Activated CD8-positive, alpha-beta T cell treated with anti-CD3 and anti-CD28 coated beads for 36 hours (primary cell): ENCODE measurements around the gene PRKN. TPM values are rescaled to one million over a fixed set of nuclear protein-coding genes. Genes with fewer than 3 reads are reported as not detected.

ENCODE experiments used
- ATAC-seq: fragments of 200-7000 bp; cut with Tn5 transposase; one replicate; pipeline ENCODE4 v1.10.0; 2021; ENCODE audit warnings: mild to moderate bottlenecking, moderate library complexity
- CTCF ChIA-PET: fragments of 350-600 bp; sonication (Branson Sonifier 250); formaldehyde crosslinking; loops from one replicate; lab custom pipeline; 2021; ENCODE audit warnings: antibody characterized with exemption; lab: Charles Lee
- POLR2A ChIA-PET: fragments of 350-600 bp; sonication (Branson Sonifier 250); formaldehyde crosslinking; loops from one replicate; lab custom pipeline; 2021; ENCODE audit warnings: antibody characterized with exemption; lab: Charles Lee
- DNase-seq: peaks from one replicate; pipeline ENCODE4 v3.0.0-alpha.2; 2020
- H3K27ac Mint-ChIP-seq: one replicate; pipeline ENCODE4 v1.8.0; 2021; ENCODE audit warnings: mild to moderate bottlenecking, mixed read lengths
- H3K27me3 Mint-ChIP-seq: one replicate; pipeline ENCODE4 v1.8.0; 2021; ENCODE audit warnings: mixed read lengths
- H3K36me3 Mint-ChIP-seq: one replicate; pipeline ENCODE4 v1.8.0; 2021; ENCODE audit warnings: low read depth, mixed read lengths
- H3K4me1 Mint-ChIP-seq: one replicate; pipeline ENCODE4 v1.8.0; 2021; ENCODE audit warnings: low read depth, mixed read lengths
- H3K4me3 Mint-ChIP-seq: one replicate; pipeline ENCODE4 v1.8.0; 2021; ENCODE audit warnings: mild to moderate bottlenecking, moderate library complexity, mixed read lengths
- H3K9me3 Mint-ChIP-seq: one replicate; pipeline ENCODE4 v1.8.0; 2021; ENCODE audit warnings: mixed read lengths
- CTCF ChIP-seq: fragments of 200-600 bp; IDR thresholded peaks from one replicate; pipeline ENCODE4 v1.8.0; 2022; ENCODE audit warnings: antibody characterized with exemption, mild to moderate bottlenecking
- intact Hi-C: fragments of 100-400 bp; cut with micrococcal nuclease; formaldehyde crosslinking; loops from one replicate; pipeline ENCODE4 v1.10.0; 2022
- total RNA-seq, 2 experiments: library from RNA; stranded (reverse); gene quantifications; one replicate each; pipeline ENCODE4 v1.2.3, GENCODE V29; 2021

The PRKN gene
- total RNA-seq, 2 experiments from 2014 or later: 1.2 to 1.4 TPM

GRCh38 chr6:161716176-161716575, 1011.4 kb downstream of the PRKN start:
- H3K27ac Mint-ChIP-seq: no peak overlapping the region
- no peak for DNase-seq
- H3K4me3 Mint-ChIP-seq: no peak overlapping the region
- no peak for TF ChIP-seq CTCF
- no peaks in the 10 kb centered on the region for H3K36me3 Mint-ChIP-seq
- ChIA-PET POLR2A (interaction anchor here (0.6 to 1.0 kb wide), 2 partner anchors 19 to 229 kb away, joined by 3 read pairs; no protein-coding TSS in a partner anchor), CTCF (no interaction called here)
- no peak for ATAC-seq
- no peaks in the 10 kb centered on the region for H3K4me1 Mint-ChIP-seq
- H3K9me3 Mint-ChIP-seq: peaks cover 3% of the 10 kb centered on the region
- H3K27me3 Mint-ChIP-seq: no peaks in the 10 kb centered on the region
- intact Hi-C loops: no loop called here

GRCh38 chr6:161711938-161712337, 1015.6 kb downstream of the PRKN start:
- Mint-ChIP-seq H3K27ac (no peak overlapping the region), H3K4me3 (no peak overlapping the region), H3K27me3 (no peaks in the 10 kb centered on the region), H3K4me1 (no peaks in the 10 kb centered on the region), H3K9me3 (peaks cover 3% of the 10 kb centered on the region), H3K36me3 (no peaks in the 10 kb centered on the region)
- no peak for ATAC-seq
- DNase-seq: no peak
- TF ChIP-seq CTCF: no peak
- ChIA-PET POLR2A (no interaction called here), CTCF (no interaction called here)
- intact Hi-C loops: no loop called here

- TF ChIP-seq CTCF: no peak
- no peaks in the 10 kb centered on the region for H3K36me3 Mint-ChIP-seq
- POLR2A ChIA-PET: no interaction called here
- no peaks in the 10 kb centered on the region for H3K27me3 Mint-ChIP-seq
- no peak overlapping the region for H3K4me3 Mint-ChIP-seq
- peaks cover 3% of the 10 kb centered on the region for H3K9me3 Mint-ChIP-seq
- no peaks in the 10 kb centered on the region for H3K4me1 Mint-ChIP-seq
- DNase-seq (no peak), ATAC-seq (no peak)
- CTCF ChIA-PET: no interaction called here
- intact Hi-C loops: no loop called here
- H3K27ac Mint-ChIP-seq: no peak overlapping the region
Observed at GRCh38 chr6:161711515-161711914, 1016.1 kb downstream of the PRKN start.

GRCh38 chr6:161710698-161711097, 1016.9 kb downstream of the PRKN start:
- H3K27me3 Mint-ChIP-seq: no peaks in the 10 kb centered on the region
- no peaks in the 10 kb centered on the region for H3K36me3 Mint-ChIP-seq
- no peak overlapping the region for H3K27ac Mint-ChIP-seq
- TF ChIP-seq CTCF: no peak
- H3K9me3 Mint-ChIP-seq: peaks cover 3% of the 10 kb centered on the region
- intact Hi-C loops: no loop called here
- ATAC-seq (no peak), DNase-seq (no peak)
- ChIA-PET POLR2A (no interaction called here), CTCF (no interaction called here)
- H3K4me3 Mint-ChIP-seq: no peak overlapping the region
- H3K4me1 Mint-ChIP-seq: no peaks in the 10 kb centered on the region

- intact Hi-C loops: no loop called here
- H3K27me3 Mint-ChIP-seq: no peaks in the 10 kb centered on the region
- ATAC-seq (no peak), DNase-seq (no peak)
- H3K4me3 Mint-ChIP-seq: no peak overlapping the region
- POLR2A ChIA-PET: no interaction called here
- TF ChIP-seq CTCF: no peak
- H3K27ac Mint-ChIP-seq: no peak overlapping the region
- no peaks in the 10 kb centered on the region for H3K9me3 Mint-ChIP-seq
- no peaks in the 10 kb centered on the region for H3K4me1 Mint-ChIP-seq
- CTCF ChIA-PET: no interaction called here
- no peaks in the 10 kb centered on the region for H3K36me3 Mint-ChIP-seq
Observed at GRCh38 chr6:161701056-161701455, 1026.5 kb downstream of the PRKN start.
